T-helper 1 cell treated with Interleukin-12 subunit alpha and Interleukin-12 subunit beta and Interleukin-4 antibody, amounts not matched to agents 30 ng/mL and 1 ng/mL, for 36 hours (primary cell): ENCODE measurements around the gene COL5A1. TPM values are rescaled to one million over a fixed set of nuclear protein-coding genes. Genes with fewer than 3 reads are reported as not detected.

Source experiments
- intact Hi-C: fragments of 100-400 bp; cut with micrococcal nuclease; formaldehyde crosslinking; loops from one replicate; pipeline ENCODE4 v1.15.1; 2024
- total RNA-seq: library from RNA; stranded (reverse); gene quantifications from 2 replicates; pipeline ENCODE4 v1.2.3, GENCODE V29; 2022

The COL5A1 gene
- total RNA-seq, 1 donor from 2014 or later, result 0.02 TPM

DNA sequence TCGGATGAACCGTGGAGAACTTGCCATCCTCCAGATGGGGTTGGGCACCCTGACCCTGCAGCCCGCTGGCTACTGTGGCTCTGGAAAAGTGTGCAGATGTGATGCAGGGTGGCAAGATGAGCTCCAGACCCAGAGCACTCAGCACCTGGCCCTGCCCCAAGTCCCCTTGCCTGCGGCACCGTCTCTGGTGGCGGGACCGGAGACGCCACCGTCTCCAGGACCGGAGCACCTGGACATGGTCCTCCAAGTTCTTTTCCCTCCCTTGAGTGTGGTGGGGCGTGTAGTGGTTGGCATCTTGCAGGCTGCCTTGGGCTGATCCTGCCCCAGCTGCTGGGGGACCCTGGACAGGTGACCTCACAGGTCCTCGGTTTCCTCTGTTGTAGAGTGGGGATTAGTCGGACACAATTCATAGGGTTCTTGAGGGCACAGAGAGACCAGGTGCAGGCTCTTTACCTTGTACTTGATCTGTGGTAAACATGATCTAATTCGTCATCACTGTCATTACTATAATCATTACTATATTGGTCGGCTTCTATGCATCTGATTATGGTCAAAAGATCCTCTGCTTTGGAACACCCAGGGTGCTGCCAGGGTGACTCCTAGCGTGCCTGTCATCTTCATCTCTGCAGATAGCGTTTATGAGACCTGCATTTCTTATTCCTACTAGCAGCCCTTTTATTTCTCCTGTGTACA is 83.5 kb downstream of the COL5A1 start:
- intact Hi-C loops, result no loop called here

DNA sequence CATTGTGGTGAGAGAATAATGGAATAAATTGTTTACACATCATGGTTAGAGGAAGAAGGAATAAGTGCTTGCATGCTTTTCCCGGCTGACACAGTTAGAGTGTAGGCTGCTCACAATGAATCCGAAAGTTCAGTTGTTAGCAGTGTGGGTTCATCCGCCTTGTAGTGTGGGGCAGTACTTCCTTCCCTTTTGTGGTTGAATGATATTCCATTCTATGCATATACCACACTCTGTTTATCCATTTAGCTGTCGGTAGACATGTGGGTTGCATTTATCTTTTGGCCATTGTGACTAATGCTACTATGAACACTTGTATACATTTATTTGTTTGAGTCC is 84.0 kb downstream of the COL5A1 start:
- intact Hi-C loops, result no loop called here

GRCh38 chr9:134726026-134726721 is 84.6 kb downstream of the COL5A1 start:
- intact Hi-C loops, result no loop called here

DNA sequence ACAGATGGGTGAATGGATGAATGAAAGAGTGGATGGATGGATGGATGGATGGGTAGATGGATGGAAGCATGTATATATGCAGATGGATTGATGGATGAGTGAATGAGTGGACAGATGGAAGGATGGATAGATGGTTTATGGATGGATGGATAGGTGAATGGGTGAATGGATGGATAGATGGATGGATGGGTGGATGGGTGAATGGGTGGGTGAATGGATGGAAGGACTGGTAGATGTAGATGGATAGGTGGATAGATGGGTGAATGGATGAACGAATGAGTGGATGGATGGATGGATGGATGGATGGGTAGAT is 85.1 kb downstream of the COL5A1 start:
- intact Hi-C loops, result no loop called here

DNA sequence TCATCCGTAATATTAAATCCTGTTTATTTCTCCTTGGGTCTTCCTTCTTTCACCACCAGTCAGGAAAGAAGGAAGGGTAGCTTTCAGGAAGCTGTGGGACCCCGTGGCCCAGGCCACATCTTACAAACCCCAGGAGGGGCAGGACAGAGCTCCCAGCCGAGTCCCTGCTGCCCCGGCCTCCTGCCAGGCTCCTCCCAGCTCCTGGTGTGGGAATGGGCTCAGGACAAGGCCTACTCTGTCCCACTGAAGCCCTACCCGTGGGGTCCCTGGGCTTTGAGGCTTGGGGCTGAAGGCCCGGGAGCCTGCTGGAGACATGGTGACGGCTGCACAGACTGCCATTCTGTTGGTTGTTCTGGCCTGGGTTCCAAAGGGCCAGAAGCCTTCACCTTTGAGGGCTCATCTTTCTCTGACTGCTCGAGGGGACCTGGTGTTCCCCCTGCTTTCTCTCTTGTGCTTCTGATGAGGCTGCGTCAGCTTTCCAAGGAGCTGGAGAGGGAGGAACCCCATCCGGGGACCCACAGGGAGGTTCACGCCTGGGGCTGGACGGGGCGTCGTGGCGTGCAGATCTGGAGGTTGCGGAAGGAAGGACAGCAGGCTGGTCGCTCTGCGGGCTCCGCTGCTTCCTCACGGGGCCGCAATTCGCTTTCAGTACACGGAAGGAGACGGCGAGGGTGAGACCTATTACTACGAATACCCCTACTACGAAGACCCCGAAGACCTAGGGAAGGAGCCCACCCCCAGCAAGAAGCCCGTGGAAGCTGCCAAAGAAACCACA is 86.6 kb downstream of the COL5A1 start:
- intact Hi-C loops, result no loop called here

GRCh38 chr9:134728801-134729495 is 87.3 kb downstream of the COL5A1 start:
- intact Hi-C loops, result no loop called here

DNA sequence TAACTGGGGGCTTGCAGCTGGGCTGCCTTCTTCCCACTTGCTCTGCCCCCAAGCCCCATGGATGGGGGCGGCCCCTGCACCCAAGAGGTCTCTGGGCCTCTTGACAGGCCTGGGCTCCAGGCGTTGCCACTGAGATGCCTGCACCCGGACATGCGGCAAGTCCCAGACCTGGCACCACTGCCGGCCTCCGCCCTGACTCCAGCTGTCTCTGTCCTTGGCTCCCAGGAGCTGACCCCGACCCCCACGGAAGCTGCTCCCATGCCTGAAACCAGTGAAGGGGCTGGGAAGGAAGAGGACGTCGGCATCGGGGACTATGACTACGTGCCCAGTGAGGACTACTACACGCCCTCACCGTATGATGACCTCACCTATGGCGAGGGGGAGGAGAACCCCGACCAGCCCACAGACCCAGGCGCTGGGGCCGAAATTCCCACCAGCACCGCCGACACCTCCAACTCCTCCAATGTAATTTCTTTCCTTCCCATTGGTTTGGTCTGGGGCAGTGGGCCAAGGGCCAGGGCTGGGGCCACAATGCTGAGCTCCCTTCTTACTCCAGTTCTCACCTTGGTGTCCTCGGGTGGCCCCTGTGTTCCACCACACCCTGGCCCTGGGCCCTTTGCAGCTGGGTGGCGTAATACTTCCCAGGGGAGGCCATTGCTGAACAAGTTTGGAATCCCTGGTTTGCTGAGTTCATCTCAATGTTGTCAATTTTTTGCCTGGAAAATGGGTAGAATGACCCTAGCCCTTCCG is 88.6 kb downstream of the COL5A1 start:
- intact Hi-C loops, result no loop called here

- intact Hi-C loops, result no loop called here
Measured at GRCh38 chr9:134730761-134731496, 89.3 kb downstream of the COL5A1 start.

DNA sequence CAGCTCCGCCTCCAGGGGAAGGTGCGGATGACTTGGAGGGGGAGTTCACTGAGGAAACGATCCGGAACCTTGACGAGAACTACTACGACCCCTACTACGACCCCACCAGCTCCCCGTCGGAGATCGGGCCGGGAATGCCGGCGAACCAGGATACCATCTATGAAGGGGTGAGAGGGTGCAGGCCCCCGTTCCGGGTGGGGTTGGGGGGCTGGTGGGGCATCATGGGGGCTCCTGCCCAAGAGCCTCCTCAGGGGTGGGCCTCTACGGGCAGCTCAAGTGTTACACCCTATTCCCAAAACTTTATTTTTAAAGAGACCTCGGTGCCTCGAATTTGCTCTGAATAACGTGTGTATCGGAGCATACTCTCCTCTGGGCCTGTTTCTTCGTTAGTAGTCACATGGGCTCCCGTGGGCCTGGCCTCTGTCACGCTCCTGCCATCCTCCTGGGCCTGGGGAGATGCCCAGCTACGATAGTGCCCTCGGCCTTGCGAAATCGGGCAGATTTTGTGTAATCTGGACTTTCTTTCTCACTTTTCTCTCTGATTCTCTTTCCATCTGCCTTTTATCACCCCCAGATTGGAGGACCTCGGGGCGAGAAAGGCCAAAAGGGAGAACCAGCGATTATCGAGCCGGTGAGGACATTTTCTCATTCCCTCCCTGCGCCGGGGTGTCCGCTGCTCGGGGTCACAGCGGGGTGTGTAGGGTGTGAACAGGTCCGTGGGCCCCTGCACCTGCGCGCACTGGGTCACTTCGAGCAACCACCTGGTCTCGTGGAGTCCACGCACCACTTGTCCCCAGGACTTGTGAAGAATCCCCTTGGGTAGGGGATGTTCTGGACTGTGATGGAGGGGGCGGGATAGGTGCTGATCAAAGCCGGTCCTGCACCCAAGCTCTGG is 90.1 kb downstream of the COL5A1 start:
- intact Hi-C loops, result no loop called here

DNA sequence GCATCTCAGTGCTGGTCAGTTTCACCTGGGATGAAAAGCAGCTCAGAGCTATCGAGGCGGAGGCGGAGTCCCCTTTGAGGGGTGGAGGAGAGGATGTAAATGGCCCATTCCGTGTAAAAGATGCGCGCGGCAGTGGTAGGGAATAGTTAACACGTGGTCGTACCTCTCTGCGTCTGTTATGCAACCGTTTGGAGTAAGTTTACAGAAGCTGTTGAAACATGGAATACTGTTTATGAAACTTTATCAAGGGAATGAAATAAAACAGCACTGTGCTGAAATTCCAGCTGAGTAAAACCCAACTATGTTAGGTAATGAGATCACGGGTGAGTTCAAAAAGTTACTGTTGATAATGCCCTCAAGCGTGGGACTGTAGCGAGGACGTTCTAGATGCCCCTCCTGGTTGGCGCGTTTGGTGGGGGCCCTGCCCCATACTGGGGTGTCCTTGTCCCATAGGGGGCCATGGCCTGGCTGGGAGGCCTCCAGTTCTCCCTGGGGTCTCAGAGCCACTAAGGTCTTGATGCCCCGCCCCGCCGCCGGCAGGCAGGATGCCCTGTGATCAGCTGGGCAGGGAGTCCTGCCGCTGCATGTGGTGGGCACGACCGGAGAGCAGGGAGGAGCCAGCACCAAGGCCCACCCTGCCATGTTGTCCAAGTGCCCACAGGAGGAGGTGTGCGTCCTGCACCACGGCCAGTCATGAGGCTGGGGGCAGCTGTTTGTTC is 90.9 kb downstream of the COL5A1 start:
- intact Hi-C loops, result no loop called here

DNA sequence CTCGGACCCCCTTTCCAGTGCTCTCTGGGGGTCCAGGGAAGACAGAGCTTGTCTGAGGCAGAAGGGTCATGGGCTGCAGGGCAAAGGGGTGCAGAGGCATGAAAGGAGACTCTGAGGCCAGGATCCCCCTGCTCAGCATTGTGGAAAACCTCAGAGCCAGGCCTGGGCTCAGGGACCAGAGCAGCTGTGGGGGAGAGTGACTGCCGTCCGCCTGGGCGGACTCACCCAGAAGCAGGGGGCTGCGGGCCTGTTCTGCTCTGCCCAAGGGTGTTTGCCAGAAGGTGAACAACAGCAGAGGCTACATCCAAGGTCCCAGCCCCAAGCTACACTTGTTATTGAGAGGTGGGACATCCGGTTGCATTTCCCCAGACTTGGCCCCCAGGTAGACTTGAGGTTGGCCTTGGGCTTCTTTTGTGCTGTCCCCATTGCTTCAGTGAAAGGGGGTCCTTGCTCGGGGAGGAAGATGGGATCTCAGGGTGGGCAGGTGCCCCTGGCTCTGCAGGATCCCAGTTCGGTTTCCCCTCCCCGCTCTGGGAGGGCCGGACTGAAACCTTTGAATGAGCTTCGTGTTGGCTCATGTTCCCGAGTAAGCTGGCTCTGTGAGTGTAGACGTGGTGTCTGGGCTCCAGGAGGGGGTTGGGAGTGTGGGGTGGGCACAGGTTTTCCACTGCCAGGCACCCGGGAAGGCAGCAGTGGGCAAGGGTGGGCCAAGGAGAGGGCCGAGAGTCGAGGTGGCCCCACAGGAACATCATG is 92.1 kb downstream of the COL5A1 start:
- intact Hi-C loops, result no loop called here

DNA sequence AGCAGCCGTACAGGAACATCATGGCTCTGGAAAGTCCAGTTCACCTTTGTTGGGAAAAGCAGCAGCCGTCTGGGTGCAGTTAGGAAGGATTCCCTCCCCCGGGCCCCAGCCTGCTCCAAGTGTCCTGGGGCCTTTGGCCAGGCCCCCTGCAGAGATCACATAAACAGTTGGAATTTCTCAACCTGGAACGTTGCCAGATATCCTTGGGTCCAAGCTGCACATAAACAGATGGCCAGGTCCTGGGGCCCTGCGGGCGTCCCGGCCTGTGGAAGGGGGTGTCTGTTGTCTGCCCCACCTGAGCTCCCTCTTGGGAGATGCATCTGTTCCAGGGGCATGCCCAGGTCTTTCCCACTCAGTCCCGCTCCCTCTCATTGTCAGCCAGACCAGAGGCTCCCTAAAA is 92.7 kb downstream of the COL5A1 start:
- intact Hi-C loops, result no loop called here

DNA sequence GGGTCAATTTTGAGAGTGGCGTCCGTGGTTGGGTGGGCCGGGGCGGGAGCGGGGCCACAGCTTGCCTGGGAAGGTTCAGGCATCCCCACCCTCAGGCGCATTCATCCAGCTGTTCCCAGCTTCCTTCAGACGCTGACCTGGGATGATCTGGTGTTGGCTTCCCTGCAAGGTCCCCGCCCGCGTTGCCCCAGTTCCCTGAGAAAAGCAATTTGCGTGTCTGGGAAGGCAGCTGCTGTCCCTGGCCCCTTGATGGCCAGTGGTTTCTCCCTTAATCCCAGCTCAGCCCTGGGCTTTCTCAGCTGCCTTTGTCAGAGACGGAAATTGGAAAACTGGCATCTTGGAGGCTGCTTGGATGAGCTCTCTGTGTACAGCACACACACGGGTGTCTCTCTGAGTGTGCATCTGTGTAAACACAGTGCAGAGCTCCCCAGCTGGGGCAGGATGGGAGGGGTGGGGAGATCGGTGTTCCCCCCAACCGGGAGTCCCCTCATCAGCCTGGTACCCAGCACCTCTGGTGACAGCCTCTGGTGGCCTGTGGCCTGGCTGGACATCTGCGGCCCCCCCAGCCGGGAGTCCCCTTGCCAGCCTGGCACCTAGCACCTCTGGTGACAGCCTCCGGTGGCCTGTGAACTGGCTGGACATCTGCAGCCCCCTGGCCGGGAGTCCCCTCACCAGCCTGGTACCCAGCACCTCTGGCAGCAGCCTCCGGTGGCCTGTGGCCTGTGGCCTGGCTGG is 94.0 kb downstream of the COL5A1 start:
- intact Hi-C loops, result no loop called here

DNA sequence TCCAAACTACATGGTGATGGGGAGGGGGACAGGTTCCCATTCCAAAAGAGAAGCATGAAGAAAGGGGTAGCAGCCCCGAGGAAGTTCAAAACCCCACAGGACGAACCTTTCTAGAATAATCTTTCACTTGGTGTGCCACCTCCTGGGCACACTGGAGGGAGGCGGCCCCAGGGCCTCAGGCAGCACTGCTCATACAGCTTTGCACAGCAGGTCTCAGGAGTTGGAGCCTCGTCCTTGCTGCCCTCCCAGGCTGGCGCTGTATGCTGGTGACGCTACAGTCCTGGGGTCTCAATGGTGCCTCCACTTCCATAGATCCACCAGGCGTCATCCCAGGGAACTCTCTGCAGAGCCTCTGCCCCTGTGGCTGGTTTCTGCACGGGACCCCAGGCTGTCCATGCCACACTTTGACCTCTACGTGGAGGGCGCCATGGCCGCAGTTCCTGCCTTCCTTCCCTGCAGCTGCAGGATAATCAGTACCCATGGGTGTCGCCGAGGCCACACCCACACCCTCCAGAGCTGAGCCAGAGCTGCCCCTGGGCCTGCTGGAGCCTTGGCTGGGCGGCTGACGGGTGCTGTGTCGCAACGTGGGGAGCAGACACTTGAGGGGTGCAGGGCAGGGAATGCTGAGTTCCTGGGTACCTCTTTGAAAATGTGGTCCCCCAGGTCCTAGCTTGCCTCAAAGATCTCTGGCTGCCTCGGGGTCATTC is 95.3 kb downstream of the COL5A1 start:
- intact Hi-C loops, result no loop called here

GRCh38 chr9:134737842-134738580 is 96.4 kb downstream of the COL5A1 start:
- intact Hi-C loops, result loop anchor here (2.0 kb wide), 1 partner anchor 39 kb away; no protein-coding TSS in a partner anchor
